ENCODE results near the gene SLC10A7. TPM values are rescaled to one million over a fixed set of nuclear protein-coding genes. Genes with fewer than 3 reads are reported as not detected.

SLC10A7 gene
- total and polyA plus RNA-seq, 4 donors = 7.3 to 25.6 (median 15.5) TPM

Small RNAs within 50 kb of the gene (small RNA-seq; reads per million reads assigned to genes)
- not detected for gene MIR7849 (ENCODE audit: low replicate concordance)

Other genes starting within 250 kb of the SLC10A7 start
- 1 to 10 TPM in 1 of 2 donors, under 1 TPM in 1; 0.72 to 2.5 TPM for gene POU4F2, start 117.0 kb upstream of the SLC10A7 start, total RNA-seq
- gene POU4F2, start 117.0 kb upstream of the SLC10A7 start, polyA plus RNA-seq (ENCODE audit: insufficient read length in 2 of 2) = 1 to 10 TPM; 1.4 to 2.1 TPM